ENCODE data around the gene TMEM214.

The TMEM214 gene

DNA sequence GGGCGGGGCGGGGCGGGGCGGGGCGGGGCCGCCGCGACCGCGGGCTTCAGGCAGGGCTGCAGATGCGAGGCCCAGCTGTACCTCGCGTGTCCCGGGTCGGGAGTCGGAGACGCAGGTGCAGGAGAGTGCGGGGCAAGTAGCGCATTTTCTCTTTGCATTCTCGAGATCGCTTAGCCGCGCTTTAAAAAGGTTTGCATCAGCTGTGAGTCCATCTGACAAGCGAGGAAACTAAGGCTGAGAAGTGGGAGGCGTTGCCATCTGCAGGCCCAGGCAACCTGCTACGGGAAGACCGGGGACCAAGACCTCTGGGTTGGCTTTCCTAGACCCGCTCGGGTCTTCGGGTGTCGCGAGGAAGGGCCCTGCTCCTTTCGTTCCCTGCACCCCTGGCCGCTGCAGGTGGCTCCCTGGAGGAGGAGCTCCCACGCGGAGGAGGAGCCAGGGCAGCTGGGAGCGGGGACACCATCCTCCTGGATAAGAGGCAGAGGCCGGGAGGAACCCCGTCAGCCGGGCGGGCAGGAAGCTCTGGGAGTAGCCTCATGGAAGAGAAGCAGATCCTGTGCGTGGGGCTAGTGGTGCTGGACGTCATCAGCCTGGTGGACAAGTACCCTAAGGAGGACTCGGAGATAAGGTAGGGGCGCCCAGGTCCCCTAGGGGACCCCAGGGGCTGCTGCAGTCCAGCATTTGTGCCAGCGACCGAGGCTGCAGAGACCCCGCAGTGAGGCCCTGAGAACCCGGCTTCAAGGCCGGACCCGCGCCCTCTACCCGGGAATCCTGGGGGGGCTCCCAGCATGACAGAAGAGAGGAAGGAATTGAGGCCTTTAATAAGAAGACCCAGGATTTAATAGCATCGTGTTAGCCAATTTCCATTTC lies 54.2 kb downstream of the TMEM214 start, which contains the start of gene KHK:
Gene KHK (plus strand): TSS at position 49 of the 870 bp plus-strand sequence. CDS start 488 bp downstream, at position 537.
- peak; percentile 63 for DNase-seq

DNA sequence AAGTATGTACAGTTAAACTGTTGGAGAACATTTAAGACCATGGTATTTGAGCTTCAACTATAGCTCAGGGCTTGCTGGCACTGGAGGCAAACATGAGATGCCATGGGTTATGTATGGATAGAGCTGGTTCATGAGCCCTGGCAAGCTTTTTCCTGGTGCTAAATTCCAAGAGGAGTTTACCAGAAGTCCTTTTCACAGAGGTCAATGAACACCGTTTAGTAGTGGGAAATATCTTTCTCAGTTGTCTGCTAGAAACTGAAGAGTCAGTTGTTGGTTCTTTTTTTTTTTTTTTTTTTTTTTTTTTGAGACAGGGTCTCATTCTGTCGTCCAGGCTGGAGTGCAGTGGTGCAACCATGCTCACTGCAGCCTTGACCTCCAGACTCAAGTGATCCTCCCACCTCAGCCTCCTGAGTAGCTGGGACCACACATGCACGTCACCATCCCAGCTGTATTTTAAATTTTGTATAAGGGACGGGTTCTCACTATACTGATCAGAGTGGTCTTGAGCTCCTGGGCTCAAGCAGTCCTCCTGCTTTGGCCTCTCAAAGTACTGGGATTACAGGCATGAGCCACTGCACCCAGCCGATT lies 55.2 kb downstream of the TMEM214 start:
- no peak for DNase-seq

DNA sequence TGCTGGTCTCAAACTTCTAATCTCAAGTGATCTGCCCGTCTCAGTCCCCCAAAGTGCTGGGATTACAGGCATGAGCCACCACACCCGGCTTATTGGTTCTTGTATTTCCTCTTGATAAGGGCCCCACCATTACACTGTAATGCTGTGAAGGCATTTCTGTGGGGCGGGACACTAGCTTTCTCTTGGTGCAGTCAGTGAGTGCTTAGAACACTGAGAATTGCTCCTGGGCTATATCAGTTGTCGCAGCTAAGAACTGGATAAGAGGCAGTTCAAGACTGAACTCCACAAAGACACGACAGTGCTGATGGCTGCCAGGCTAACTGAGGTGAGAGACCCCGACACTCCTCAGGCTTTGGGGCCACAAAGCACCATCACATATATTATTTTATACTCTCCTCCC lies 55.9 kb downstream of the TMEM214 start:
- DNase-seq, result no peak

DNA sequence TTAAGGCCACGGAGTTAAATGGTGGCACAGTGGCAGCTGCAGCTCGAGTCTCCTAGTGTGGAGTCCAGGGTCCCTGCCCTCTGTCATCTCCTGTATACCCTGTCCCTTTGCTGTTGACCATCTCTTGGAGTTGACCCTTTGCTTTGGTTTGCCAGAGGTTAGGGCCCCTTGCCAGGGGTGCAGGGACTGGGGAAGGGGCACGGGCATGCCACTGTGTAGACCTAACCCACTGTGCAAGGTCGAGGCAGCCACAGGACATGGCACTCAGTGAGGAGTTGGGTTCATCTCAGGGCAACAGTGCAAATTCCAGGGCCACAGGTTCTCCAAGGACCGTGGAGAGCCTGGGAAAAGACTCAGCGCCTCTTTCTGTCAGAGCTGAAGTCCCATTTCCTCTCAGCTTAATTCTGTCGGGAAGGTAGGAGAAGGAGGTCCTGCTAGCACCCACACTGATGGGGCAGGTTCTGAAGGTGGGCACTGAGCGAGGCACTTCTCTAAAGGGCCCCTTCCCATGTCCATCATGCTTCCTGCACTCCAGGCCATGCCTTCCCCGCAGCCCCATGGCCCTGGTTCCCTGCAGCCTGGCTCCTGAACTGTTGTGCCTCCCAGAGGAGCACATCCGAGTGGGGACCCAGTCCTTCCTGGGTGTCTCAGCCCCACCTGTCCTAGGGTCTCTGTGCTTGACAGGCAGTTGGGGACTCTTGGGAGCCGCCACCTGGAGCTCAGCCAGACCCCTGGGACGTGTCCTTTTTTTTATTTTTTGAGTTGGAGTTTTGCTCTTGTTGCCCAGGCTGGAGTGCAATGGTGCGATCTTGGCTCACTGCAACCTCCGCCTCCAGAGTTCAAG lies 56.6 kb downstream of the TMEM214 start:
- no peak for DNase-seq

All from femur (tissue), 1 donor.